ENCODE results near the gene IFT122.

GRCh38 chr3:129474984-129475804 lies 35.2 kb downstream of the IFT122 start:
- TF ChIP-seq SPI1 (IDR thresholded peaks at IDR 0.05; ENCODE audit: low read depth, low read length) (no peak), TAF1 (IDR thresholded peaks at IDR 0.05; ENCODE audit: low read depth, low read length) (no peak), PAX5 (IDR thresholded peaks at IDR 0.05; ENCODE audit: insufficient read depth, low read length, severe bottlenecking) (no peak), POLR2A (IDR thresholded peaks at IDR 0.05; ENCODE audit: low read depth, low read length) (no peak), POLR2AphosphoS5 (IDR thresholded peaks at IDR 0.05; ENCODE audit: low read depth, low read length) (no peak), POU2F2 (IDR thresholded peaks at IDR 0.05; ENCODE audit: low read depth, low read length) (no peak)

All from GM12891 (cell line).